ENCODE data around the gene COX7A2. TPM values are rescaled to one million over a fixed set of nuclear protein-coding genes. Genes with fewer than 3 reads are reported as not detected.
A peak's percentile ranks its signal among the peaks of the same experiment; 100 is the strongest.

COX7A2 gene
- total and polyA plus RNA-seq, 2 of the 13 experiments (the other 11 are each of a cell fraction or from before 2014, with no cell fraction given), result 407 to 556 TPM

GRCh38 chr6:75243333-75244062, at the start of gene COX7A2 (continued):
- TF ChIP-seq, protein P1, sequence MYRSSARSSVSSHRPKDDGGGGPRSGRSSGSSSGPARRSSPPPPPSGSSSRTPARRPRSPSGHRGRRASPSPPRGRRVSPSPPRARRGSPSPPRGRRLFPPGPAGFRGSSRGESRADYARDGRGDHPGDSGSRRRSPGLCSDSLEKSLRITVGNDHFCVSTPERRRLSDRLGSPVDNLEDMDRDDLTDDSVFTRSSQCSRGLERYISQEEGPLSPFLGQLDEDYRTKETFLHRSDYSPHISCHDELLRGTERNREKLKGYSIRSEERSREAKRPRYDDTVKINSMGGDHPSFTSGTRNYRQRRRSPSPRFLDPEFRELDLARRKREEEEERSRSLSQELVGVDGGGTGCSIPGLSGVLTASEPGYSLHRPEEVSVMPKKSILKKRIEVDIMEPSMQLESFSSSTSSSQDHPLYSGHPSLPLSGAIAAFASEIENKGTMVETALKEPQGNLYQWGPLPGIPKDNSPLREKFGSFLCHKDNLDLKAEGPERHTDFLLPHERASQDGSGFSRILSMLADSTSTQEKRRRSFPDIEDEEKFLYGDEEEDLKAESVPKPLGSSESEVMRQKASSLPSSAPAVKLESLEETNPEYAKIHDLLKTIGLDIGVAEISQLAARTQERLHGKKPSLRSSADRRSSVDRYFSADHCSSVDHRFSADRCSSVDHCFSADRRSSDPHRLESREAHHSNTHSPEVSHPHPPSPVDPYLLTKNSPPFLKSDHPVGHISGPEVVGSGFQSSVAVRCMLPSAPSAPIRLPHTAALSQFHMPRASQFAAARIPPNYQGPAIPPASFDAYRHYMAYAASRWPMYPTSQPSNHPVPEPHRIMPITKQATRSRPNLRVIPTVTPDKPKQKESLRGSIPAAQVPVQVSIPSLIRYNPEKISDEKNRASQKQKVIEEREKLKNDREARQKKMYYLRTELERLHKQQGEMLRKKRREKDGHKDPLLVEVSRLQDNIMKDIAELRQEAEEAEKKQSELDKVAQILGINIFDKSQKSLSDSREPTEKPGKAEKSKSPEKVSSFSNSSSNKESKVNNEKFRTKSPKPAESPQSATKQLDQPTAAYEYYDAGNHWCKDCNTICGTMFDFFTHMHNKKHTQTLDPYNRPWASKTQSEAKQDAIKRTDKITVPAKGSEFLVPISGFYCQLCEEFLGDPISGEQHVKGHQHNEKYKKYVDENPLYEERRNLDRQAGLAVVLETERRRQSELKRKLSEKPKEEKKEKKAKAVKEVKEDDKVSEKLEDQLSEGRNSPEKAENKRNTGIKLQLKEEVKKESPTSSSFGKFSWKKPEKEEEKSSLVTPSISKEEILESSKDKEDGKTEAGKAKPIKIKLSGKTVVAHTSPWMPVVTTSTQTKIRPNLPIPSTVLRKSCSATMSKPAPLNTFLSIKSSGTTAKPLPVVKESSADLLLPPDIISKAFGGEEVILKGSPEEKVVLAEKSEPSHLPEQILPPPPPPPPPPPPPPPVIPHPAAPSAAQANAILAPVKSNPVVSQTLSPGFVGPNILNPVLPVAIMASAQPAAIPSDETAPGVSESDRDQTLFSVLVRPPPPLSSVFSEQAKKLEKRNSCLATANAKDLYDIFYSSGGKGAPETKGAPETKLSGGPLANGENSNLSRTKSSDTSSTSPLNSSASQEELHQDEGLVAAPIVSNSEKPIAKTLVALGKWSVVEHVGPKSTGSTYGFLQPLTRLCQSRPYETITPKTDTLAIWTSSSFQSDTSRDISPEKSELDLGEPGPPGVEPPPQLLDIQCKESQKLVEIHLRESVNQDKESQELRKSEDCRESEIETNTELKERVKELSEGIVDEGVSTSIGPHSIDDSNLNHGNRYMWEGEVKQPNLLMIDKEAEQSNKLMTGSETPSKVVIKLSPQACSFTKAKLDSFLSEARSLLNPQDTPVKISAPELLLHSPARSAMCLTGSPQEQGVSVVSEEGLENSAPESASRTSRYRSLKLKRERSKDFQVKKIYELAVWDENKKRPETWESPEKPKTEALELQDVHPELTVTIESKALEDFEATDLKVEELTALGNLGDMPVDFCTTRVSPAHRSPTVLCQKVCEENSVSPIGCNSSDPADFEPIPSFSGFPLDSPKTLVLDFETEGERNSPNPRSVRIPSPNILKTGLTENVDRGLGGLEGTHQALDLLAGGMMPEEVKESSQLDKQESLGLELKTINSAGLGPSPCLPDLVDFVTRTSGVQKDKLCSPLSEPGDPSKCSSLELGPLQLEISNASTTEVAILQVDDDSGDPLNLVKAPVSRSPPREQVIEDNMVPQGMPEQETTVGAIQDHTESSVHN (CRISPR knock-in tag; IDR thresholded peaks at IDR 0.05), result no peak
- TF ChIP-seq ZBTB21 (CRISPR knock-in tag; IDR thresholded peaks at IDR 0.05) (peak; percentile 91), ZMYM3 (CRISPR knock-in tag; IDR thresholded peaks at IDR 0.05) (no peak), ZC3H13 (CRISPR knock-in tag; IDR thresholded peaks at IDR 0.05) (no peak), ZNF468 (CRISPR knock-in tag; IDR thresholded peaks at IDR 0.05) (no peak), STAG1 (CRISPR knock-in tag; IDR thresholded peaks at IDR 0.05) (0 out of 2 replicates have a peak, but pooled peaks have one; percentile 1), MZF1 (CRISPR knock-in tag; IDR thresholded peaks at IDR 0.05; ENCODE audit: borderline replicate concordance) (no peak), ZNF432 (CRISPR knock-in tag; IDR thresholded peaks at IDR 0.05; ENCODE audit: borderline replicate concordance) (no peak), MYC (CRISPR knock-in tag; IDR thresholded peaks at IDR 0.05; ENCODE audit: borderline replicate concordance) (0 out of 2 replicates have a peak, but pooled peaks have one; percentile 61), ISL2 (CRISPR knock-in tag; IDR thresholded peaks at IDR 0.05) (peak; percentile 71), FOXC1 (CRISPR knock-in tag; IDR thresholded peaks at IDR 0.05; ENCODE audit: borderline replicate concordance) (peak; percentile 76; the same call in 1 of the 2 replicates), TAF1 (CRISPR knock-in tag; IDR thresholded peaks at IDR 0.05) (peak; percentile 85), ZNF546 (CRISPR knock-in tag; conservative IDR thresholded peaks at IDR 0.05) (no peak), SOX6 (IDR thresholded peaks at IDR 0.05) (no peak), SOX6 (CRISPR knock-in tag; IDR thresholded peaks at IDR 0.05) (peak; percentile 76), RBM39 (IDR thresholded peaks at IDR 0.05; ENCODE audit: low read depth, low read length, poor library complexity, severe bottlenecking) (peak; percentile 26)
- TF ChIP-seq, protein P2, sequence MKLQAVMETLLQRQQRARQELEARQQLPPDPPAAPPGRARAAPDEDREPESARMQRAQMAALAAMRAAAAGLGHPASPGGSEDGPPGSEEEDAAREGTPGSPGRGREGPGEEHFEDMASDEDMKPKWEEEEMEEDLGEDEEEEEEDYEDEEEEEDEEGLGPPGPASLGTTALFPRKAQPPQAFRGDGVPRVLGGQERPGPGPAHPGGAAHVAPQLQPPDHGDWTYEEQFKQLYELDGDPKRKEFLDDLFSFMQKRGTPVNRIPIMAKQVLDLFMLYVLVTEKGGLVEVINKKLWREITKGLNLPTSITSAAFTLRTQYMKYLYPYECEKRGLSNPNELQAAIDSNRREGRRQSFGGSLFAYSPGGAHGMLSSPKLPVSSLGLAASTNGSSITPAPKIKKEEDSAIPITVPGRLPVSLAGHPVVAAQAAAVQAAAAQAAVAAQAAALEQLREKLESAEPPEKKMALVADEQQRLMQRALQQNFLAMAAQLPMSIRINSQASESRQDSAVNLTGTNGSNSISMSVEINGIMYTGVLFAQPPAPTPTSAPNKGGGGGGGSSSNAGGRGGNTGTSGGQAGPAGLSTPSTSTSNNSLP (IDR thresholded peaks at IDR 0.05; ENCODE audit: low read depth, low read length), result peak; percentile 43; the same call in 1 of the 2 replicates
- TF ChIP-seq, protein P3, sequence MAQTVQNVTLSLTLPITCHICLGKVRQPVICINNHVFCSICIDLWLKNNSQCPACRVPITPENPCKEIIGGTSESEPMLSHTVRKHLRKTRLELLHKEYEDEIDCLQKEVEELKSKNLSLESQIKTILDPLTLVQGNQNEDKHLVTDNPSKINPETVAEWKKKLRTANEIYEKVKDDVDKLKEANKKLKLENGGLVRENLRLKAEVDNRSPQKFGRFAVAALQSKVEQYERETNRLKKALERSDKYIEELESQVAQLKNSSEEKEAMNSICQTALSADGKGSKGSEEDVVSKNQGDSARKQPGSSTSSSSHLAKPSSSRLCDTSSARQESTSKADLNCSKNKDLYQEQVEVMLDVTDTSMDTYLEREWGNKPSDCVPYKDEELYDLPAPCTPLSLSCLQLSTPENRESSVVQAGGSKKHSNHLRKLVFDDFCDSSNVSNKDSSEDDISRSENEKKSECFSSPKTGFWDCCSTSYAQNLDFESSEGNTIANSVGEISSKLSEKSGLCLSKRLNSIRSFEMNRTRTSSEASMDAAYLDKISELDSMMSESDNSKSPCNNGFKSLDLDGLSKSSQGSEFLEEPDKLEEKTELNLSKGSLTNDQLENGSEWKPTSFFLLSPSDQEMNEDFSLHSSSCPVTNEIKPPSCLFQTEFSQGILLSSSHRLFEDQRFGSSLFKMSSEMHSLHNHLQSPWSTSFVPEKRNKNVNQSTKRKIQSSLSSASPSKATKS (CRISPR knock-in tag; IDR thresholded peaks at IDR 0.05), result peak; percentile 44; the same call in 1 of the 2 replicates

Data from HepG2 (cell line).